HepG2 (cell line): ENCODE data around the gene BTK. TPM values are rescaled to one million over a fixed set of nuclear protein-coding genes. Genes with fewer than 3 reads are reported as not detected.
"Not testable (repeated sequence)": the region's sequence is repeated elsewhere in the genome, so short reads cannot be mapped to it uniquely, and the experiment has no call there.

Experiments used
- ATAC-seq: fragments of 200-7000 bp; cut with Tn5 transposase; 3 replicates; pipeline ENCODE4 v1.9.1; 2020; ENCODE audit warnings: mild to moderate bottlenecking, moderate library complexity
- BruUV-seq: library from RNA; stranded (reverse); fragments of 400-500 nt; replicated peaks from 2 replicates; lab custom pipeline; 2021; lab: Mats Ljungman, UMichigan
- CTCF ChIA-PET: fragments of 300-600 bp; formaldehyde crosslinking; extraction: SDS; loops from one replicate; lab custom pipeline; 2021; ENCODE audit warnings: low total read pairs, inconsistent platforms, low intra/inter-chr PET ratio; lab: Yijun Ruan, JAX
- POLR2A ChIA-PET: fragments of 350-600 bp; sonication (Branson Sonifier 250); formaldehyde crosslinking; loops from one replicate; lab custom pipeline; 2020; ENCODE audit warnings: antibody characterized with exemption, inconsistent platforms; lab: Yijun Ruan, JAX
- DNase-seq: peaks from one replicate; pipeline ENCODE4 v3.0.0-alpha.2; 2015; ENCODE audit warnings: low spot score
- FAIRE-seq: peaks from 3 replicates; lab custom pipeline; 2011; peaks lifted over from hg19 to GRCh38; lab: Jason Lieb, UNC
- H2AFZ ChIP-seq: one replicate; pipeline ENCODE4 v1.6.1; 2011; ENCODE audit warnings: low read length, inconsistent platforms
- H3K27ac ChIP-seq: fragments of 300-600 bp; 3 replicates; pipeline ENCODE4 v1.8.0; 2011; ENCODE audit warnings: mixed run types, mild to moderate bottlenecking, mixed read lengths, low read length, inconsistent platforms; ENCODE audit not compliant: insufficient read depth; ENCODE audit errors: extremely low read length
- H3K27me3 ChIP-seq, 2 experiments: fragments of 200-600 bp in 1 of 2; 2 replicates in 1 of 2; 3 replicates in 1 of 2; pipeline versions ENCODE4 v1.6.0 to v1.8.0; 2011; ENCODE audit warnings: low read length in 2 of 2, mild to moderate bottlenecking in 2 of 2, moderate library complexity in 2 of 2, inconsistent platforms in 1 of 2; ENCODE audit not compliant: insufficient read depth in 2 of 2, control insufficient read depth in 1 of 2
- H3K36me3 ChIP-seq, 2 experiments: fragments of 200-600 bp in 1 of 2; replicated peaks in 1 of 2; 2 replicates in 1 of 2; 3 replicates in 1 of 2; pipeline versions ENCODE4 v1.5.1 to v1.8.0; 2011; ENCODE audit warnings: low read length in 2 of 2, inconsistent platforms in 1 of 2; ENCODE audit not compliant: insufficient read depth in 2 of 2, control insufficient read depth in 1 of 2
- H3K4me1 ChIP-seq: 2 replicates; pipeline ENCODE4 v1.5.1; 2012; ENCODE audit warnings: low read length, inconsistent platforms; ENCODE audit not compliant: insufficient read depth
- H3K4me2 ChIP-seq: 2 replicates; pipeline ENCODE4 v1.6.0; 2011; ENCODE audit warnings: low read depth, low read length, inconsistent platforms
- H3K4me3 ChIP-seq, 3 experiments: fragments of 200-600 bp in 1 of 3; sonication (generic), shearing (Covaris generic) in 1 of 3; replicated peaks in 1 of 3; 2 replicates each; pipeline ENCODE4 v1.5.1; 2011 to 2016; ENCODE audit warnings: low read length in 3 of 3, inconsistent platforms in 2 of 3, low read depth in 2 of 3, mild to moderate bottlenecking in 2 of 3, control low read depth in 1 of 3, mixed read lengths in 1 of 3; ENCODE audit not compliant: insufficient read depth in 1 of 3
- H3K79me2 ChIP-seq: one replicate; pipeline ENCODE4 v1.6.1; 2011; ENCODE audit warnings: low read length, inconsistent platforms; ENCODE audit not compliant: insufficient read depth
- H3K9ac ChIP-seq: 2 replicates; pipeline ENCODE4 v1.6.0; 2011; ENCODE audit warnings: mild to moderate bottlenecking, low read depth, low read length, inconsistent platforms; ENCODE audit not compliant: insufficient read depth
- H3K9me3 ChIP-seq: 2 replicates; pipeline ENCODE4 v1.5.1; 2012; ENCODE audit warnings: mild to moderate bottlenecking, low read length
- H4K20me1 ChIP-seq: 2 replicates; pipeline ENCODE4 v1.6.0; 2011; ENCODE audit warnings: inconsistent platforms, mild to moderate bottlenecking, low read length, moderate library complexity; ENCODE audit not compliant: insufficient read depth
- ARNT2 ChIP-seq: sonication (generic); formaldehyde crosslinking; IDR thresholded peaks from 2 replicates; pipeline ENCODE4 v1.8.0; 2022; ENCODE audit warnings: mild to moderate bottlenecking, low read depth, missing genetic modification reagents, moderate library complexity
- FOXA1 ChIP-seq, 2 experiments: fragments of 450-650 bp in 1 of 2; sonication (generic) in 1 of 2; formaldehyde crosslinking in 1 of 2; IDR thresholded peaks; 2 replicates each; pipeline versions ENCODE4 v1.4.0 to v1.6.1; 2016 to 2020; ENCODE audit warnings: missing genetic modification reagents in 1 of 2
- KDM6A ChIP-seq: IDR thresholded peaks from 2 replicates; pipeline ENCODE4 v1.6.1; 2016; ENCODE audit warnings: low read depth
- MAFF ChIP-seq: IDR thresholded peaks from 2 replicates; pipeline ENCODE4 v1.6.1; 2011; ENCODE audit warnings: low read depth, low read length, improper control_type of control experiment
- MAFK ChIP-seq, 2 experiments: IDR thresholded peaks in 1 of 2; conservative IDR thresholded peaks in 1 of 2; 2 replicates each; pipeline ENCODE4 v1.6.1; 2011; ENCODE audit warnings: improper control_type of control experiment in 2 of 2, low read length in 2 of 2
- NBN ChIP-seq: fragments of 450-650 bp; conservative IDR thresholded peaks from 2 replicates; pipeline ENCODE4 v1.6.1; 2017
- SAFB2 ChIP-seq: sonication (generic); formaldehyde crosslinking; IDR thresholded peaks from 2 replicates; pipeline ENCODE4 v1.5.1; 2020; ENCODE audit warnings: missing genetic modification reagents, low read depth, mild to moderate bottlenecking, borderline replicate concordance
- ZBTB20 ChIP-seq: sonication (generic); formaldehyde crosslinking; IDR thresholded peaks from 2 replicates; pipeline ENCODE4 v1.8.1; 2023; ENCODE audit warnings: missing genetic modification reagents, low read depth, mild to moderate bottlenecking, borderline replicate concordance
- ZFP36 ChIP-seq: fragments of 150-350 bp; IDR thresholded peaks from 2 replicates; pipeline ENCODE4 v1.6.1; 2018; ENCODE audit warnings: borderline replicate concordance, low read length, low read depth; ENCODE audit not compliant: partially characterized antibody
- ZNF337 ChIP-seq: sonication (generic); formaldehyde crosslinking; IDR thresholded peaks from 2 replicates; pipeline ENCODE4 v1.5.1; 2020; ENCODE audit warnings: missing genetic modification reagents, low read depth, mild to moderate bottlenecking, borderline replicate concordance
- WGBS: methylation state at CpG from one replicate; pipeline ENCODE4 v1.1.6; 2017; ENCODE audit warnings: low lambda C conversion rate; 5-methylcytosine and 5-hydroxymethylcytosine counted together
- in situ Hi-C: cut with HindIII; loops from 2 replicates; pipeline ENCODE4 v1.10.0; 2017; ENCODE audit warnings: low pct_unique_long_range_greater_than_20kb; ENCODE audit not compliant: extremely low pct_ligation_motif_present
- intact Hi-C: fragments of 100-400 bp; cut with micrococcal nuclease; formaldehyde crosslinking; loops from one replicate; pipeline ENCODE4 v1.10.0; 2022; ENCODE audit not compliant: unreplicated experiment
- polyA plus RNA-seq, 8 experiments: library from polyadenylated mRNA; depleted of rRNA in 3 of 8; stranded (reverse) in 7 of 8; unstranded in 1 of 8; fragments of >200 nt; fragmentation: Illumina TruSeq in 4 of 8; extraction: Trizol in 4 of 8; gene quantifications; 2 replicates each; pipeline versions ENCODE4 v1.2.1 to v1.2.3, GENCODE V29; 2011 to 2016; ENCODE audit warnings: low read depth in 4 of 8, missing spikeins in 1 of 8, mixed read lengths in 1 of 8; ENCODE audit not compliant: insufficient read depth in 1 of 8
- total RNA-seq, 5 experiments: library from RNA; depleted of rRNA; stranded (reverse); fragments of >200 nt; fragmentation: Illumina TruSeq; extraction: Trizol; gene quantifications; 2 replicates each; pipeline ENCODE4 v1.2.3, GENCODE V29; 2016; ENCODE audit warnings: low read depth in 1 of 5
- TF ChIP-seq, protein P1 (sequence below): sonication (generic); formaldehyde crosslinking; IDR thresholded peaks from 2 replicates; pipeline ENCODE4 v1.5.1; 2020; ENCODE audit warnings: mild to moderate bottlenecking, missing genetic modification reagents, moderate library complexity
- TF ChIP-seq, protein P2 (sequence below): sonication (generic); formaldehyde crosslinking; IDR thresholded peaks from 2 replicates; pipeline ENCODE4 v1.4.0; 2020; ENCODE audit warnings: missing genetic modification reagents
- TF ChIP-seq, protein P3 (sequence below): sonication (generic); formaldehyde crosslinking; IDR thresholded peaks from 2 replicates; pipeline ENCODE4 v1.5.0; 2020; ENCODE audit warnings: mild to moderate bottlenecking, missing genetic modification reagents, moderate library complexity
- TF ChIP-seq, protein P4 (sequence below): sonication (generic); formaldehyde crosslinking; IDR thresholded peaks from 2 replicates; pipeline ENCODE4 v1.4.0; 2020; ENCODE audit warnings: mild to moderate bottlenecking, missing genetic modification reagents

The BTK gene
- total and polyA plus RNA-seq, 2 of the 13 experiments (the other 11 are each of a cell fraction or from before 2014, with no cell fraction given), result not detected

DNA sequence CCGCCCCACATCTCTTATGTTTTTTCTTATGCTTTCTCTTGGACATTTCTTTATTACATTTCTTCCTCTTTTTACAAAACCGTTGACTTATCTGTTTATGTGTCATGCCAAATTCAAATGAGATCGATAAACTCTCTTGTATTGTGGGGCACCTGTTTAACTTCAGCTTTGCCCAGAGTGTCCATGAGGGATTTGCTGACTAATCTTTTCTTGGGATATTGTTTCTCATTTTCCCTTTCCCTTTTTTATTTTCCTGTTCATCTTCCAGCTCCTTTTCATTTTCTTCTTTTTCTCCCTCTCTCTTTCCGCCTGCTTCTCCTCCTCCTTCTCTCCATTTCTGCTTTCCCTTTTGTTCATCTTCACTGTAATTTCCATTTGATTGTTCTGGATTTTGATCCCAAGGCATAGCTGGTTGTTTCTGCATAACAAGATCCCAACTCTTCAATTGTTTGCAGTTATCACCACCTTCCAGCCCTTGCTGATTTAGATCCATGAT lies 48.2 kb downstream of the BTK start:
- Histone ChIP-seq H3K4me1 (no peaks in the 10 kb centered on the region), H3K27me3 (no peaks in the 10 kb centered on the region), H4K20me1 (no peaks in the 10 kb centered on the region), H3K9ac (no peak overlapping the region), H3K27ac (no peak overlapping the region), H3K36me3 (no peaks in the 10 kb centered on the region), H3K4me3 (no peak overlapping the region), H3K9me3 (no peaks in the 10 kb centered on the region), H3K4me2 (no peak overlapping the region), H2AFZ (no peak overlapping the region), H3K79me2 (no peaks in the 10 kb centered on the region)
- FAIRE-seq, result no peak
- no peak for DNase-seq
- TF ChIP-seq ZNF337 (CRISPR knock-in tag), result no peak
- no peak for TF ChIP-seq ZBTB20 (CRISPR knock-in tag)
- peak; percentile 51 to 74; a peak in 3 of 4 replicates for TF ChIP-seq MAFK (conservative IDR thresholded peaks at IDR 0.05 in 1 of 2, IDR thresholded peaks at IDR 0.05 in 1 of 2; ENCODE audit: low read length in 2 of 2)
- TF ChIP-seq MAFF, result peak; percentile 60; the same call in 1 of the 2 replicates
- no peak for TF ChIP-seq FOXA1 (IDR thresholded peaks at IDR 0.05)
- no peak for TF ChIP-seq FOXA1 (CRISPR knock-in tag; IDR thresholded peaks at IDR 0.05)
- TF ChIP-seq, protein P1, sequence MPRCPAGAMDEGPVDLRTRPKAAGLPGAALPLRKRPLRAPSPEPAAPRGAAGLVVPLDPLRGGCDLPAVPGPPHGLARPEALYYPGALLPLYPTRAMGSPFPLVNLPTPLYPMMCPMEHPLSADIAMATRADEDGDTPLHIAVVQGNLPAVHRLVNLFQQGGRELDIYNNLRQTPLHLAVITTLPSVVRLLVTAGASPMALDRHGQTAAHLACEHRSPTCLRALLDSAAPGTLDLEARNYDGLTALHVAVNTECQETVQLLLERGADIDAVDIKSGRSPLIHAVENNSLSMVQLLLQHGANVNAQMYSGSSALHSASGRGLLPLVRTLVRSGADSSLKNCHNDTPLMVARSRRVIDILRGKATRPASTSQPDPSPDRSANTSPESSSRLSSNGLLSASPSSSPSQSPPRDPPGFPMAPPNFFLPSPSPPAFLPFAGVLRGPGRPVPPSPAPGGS (CRISPR knock-in tag), result no peak
- TF ChIP-seq KDM6A (CRISPR knock-in tag), result no peak
- no peak for TF ChIP-seq ARNT2 (CRISPR knock-in tag)
- TF ChIP-seq, protein P2, sequence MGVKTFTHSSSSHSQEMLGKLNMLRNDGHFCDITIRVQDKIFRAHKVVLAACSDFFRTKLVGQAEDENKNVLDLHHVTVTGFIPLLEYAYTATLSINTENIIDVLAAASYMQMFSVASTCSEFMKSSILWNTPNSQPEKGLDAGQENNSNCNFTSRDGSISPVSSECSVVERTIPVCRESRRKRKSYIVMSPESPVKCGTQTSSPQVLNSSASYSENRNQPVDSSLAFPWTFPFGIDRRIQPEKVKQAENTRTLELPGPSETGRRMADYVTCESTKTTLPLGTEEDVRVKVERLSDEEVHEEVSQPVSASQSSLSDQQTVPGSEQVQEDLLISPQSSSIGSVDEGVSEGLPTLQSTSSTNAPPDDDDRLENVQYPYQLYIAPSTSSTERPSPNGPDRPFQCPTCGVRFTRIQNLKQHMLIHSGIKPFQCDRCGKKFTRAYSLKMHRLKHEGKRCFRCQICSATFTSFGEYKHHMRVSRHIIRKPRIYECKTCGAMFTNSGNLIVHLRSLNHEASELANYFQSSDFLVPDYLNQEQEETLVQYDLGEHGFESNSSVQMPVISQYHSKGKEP, result no peak
- TF ChIP-seq ZFP36, result no peak
- no peak for TF ChIP-seq SAFB2 (CRISPR knock-in tag)
- TF ChIP-seq, protein P3, sequence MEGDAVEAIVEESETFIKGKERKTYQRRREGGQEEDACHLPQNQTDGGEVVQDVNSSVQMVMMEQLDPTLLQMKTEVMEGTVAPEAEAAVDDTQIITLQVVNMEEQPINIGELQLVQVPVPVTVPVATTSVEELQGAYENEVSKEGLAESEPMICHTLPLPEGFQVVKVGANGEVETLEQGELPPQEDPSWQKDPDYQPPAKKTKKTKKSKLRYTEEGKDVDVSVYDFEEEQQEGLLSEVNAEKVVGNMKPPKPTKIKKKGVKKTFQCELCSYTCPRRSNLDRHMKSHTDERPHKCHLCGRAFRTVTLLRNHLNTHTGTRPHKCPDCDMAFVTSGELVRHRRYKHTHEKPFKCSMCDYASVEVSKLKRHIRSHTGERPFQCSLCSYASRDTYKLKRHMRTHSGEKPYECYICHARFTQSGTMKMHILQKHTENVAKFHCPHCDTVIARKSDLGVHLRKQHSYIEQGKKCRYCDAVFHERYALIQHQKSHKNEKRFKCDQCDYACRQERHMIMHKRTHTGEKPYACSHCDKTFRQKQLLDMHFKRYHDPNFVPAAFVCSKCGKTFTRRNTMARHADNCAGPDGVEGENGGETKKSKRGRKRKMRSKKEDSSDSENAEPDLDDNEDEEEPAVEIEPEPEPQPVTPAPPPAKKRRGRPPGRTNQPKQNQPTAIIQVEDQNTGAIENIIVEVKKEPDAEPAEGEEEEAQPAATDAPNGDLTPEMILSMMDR (CRISPR knock-in tag), result no peak
- TF ChIP-seq NBN, result no peak
- TF ChIP-seq, protein P4, sequence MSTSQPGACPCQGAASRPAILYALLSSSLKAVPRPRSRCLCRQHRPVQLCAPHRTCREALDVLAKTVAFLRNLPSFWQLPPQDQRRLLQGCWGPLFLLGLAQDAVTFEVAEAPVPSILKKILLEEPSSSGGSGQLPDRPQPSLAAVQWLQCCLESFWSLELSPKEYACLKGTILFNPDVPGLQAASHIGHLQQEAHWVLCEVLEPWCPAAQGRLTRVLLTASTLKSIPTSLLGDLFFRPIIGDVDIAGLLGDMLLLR, result no peak
- WGBS, result 84% methylated on average over 4 of the region's 4 CpGs
- BruUV-seq, result no TSS peak
- in situ Hi-C loops, result no loop called here
- ATAC-seq, result no peak
- POLR2A ChIA-PET, result no interaction called here
- intact Hi-C loops, result no loop called here
- CTCF ChIA-PET, result no interaction called here

DNA sequence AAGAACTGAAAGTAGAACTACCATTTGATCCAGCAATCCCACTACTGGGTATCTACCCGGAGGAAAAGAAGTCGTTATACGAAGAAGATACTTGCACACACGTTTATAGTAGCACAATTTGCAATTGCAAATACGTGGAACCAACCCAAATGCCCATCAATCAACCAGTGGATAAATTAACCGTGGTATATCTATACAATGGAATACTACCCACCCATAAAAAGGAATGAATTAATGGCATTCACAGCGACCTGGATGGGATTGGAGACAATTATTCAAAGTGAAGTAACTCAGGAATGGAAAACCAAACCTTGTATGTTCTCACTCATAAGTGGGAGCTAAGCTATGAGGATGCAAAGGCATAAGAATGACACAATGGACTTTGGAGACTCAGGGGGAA lies 51.7 kb downstream of the BTK start:
- FAIRE-seq, H3K4me1 ChIP-seq, DNase-seq, ATAC-seq, H3K27ac ChIP-seq, CTCF ChIA-PET, intact Hi-C loops, H3K4me2 ChIP-seq, H3K27me3 ChIP-seq, H3K9ac ChIP-seq, POLR2A ChIA-PET, H3K36me3 ChIP-seq, H2AFZ ChIP-seq, H4K20me1 ChIP-seq, H3K4me3 ChIP-seq, BruUV-seq, in situ Hi-C loops, H3K79me2 ChIP-seq, H3K9me3 ChIP-seq: not testable (repeated sequence)
- 44% methylated on average over 7 of the region's 7 CpGs for WGBS
